ENCODE measurements around the gene CELSR1. TPM values are rescaled to one million over a fixed set of nuclear protein-coding genes. Genes with fewer than 3 reads are reported as not detected.

CELSR1 gene
- total RNA-seq, 1 donor = 1.1 TPM

GRCh38 chr22:46536537-46537224, 739 bp downstream of the CELSR1 start:
- H3K4me3 ChIP-seq (ENCODE audit: low read depth, low read length) = peak overlapping the region; percentile 52
- DNase-seq (ENCODE audit: low read depth) = no peak
- TF ChIP-seq, protein P1, sequence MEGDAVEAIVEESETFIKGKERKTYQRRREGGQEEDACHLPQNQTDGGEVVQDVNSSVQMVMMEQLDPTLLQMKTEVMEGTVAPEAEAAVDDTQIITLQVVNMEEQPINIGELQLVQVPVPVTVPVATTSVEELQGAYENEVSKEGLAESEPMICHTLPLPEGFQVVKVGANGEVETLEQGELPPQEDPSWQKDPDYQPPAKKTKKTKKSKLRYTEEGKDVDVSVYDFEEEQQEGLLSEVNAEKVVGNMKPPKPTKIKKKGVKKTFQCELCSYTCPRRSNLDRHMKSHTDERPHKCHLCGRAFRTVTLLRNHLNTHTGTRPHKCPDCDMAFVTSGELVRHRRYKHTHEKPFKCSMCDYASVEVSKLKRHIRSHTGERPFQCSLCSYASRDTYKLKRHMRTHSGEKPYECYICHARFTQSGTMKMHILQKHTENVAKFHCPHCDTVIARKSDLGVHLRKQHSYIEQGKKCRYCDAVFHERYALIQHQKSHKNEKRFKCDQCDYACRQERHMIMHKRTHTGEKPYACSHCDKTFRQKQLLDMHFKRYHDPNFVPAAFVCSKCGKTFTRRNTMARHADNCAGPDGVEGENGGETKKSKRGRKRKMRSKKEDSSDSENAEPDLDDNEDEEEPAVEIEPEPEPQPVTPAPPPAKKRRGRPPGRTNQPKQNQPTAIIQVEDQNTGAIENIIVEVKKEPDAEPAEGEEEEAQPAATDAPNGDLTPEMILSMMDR (IDR thresholded peaks at IDR 0.05; ENCODE audit: insufficient read depth, low read length) = no peak

GRCh38 chr22:46535876-46536536, 1.4 kb downstream of the CELSR1 start:
- H3K4me3 ChIP-seq (ENCODE audit: low read depth, low read length) = no peak overlapping the region
- DNase-seq (ENCODE audit: low read depth) = no peak

GRCh38 chr22:46534901-46535630, 2.4 kb downstream of the CELSR1 start:
- TF ChIP-seq, protein P1 (IDR thresholded peaks at IDR 0.05; ENCODE audit: insufficient read depth, low read length) = no peak
- DNase-seq (ENCODE audit: low read depth) = no peak
- no peak overlapping the region for H3K4me3 ChIP-seq (ENCODE audit: low read depth, low read length)

More at GRCh38 chr22:46535876-46536536, 1.4 kb downstream of the CELSR1 start:
- TF ChIP-seq, protein P1 (IDR thresholded peaks at IDR 0.05; ENCODE audit: insufficient read depth, low read length) = no peak

DNA sequence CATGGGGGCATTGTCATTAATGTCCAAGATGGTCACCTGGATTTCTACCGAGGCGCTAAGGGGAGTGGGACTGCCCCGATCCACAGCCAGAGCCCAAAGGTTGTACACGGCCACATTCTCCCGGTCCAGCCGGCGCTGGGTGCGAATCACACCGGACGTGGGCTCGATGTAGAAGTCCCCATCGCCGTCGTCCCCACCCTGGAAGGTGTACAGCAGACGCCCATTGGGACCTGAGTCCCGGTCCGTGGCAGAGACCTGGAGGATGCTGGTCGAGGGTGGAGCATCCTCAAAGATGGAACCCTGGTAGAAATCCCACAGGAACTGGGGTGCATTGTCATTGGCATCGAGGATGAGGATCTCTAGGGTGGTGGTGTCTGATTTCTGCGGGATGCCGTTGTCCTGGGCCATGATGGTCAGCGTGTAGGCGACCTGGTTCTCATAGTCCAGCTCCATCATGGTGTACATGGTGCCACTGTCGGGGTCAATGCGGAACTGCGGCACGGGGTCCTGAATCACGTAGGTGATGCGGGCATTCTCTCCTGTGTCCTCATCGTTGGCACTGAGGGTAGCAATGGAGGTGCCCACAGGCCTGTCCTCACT, 3.1 kb downstream of the CELSR1 start:
- DNase-seq (ENCODE audit: low read depth) = no peak
- H3K4me3 ChIP-seq (ENCODE audit: low read depth, low read length) = no peak overlapping the region
- TF ChIP-seq, protein P1 (IDR thresholded peaks at IDR 0.05; ENCODE audit: insufficient read depth, low read length) = no peak

DNA sequence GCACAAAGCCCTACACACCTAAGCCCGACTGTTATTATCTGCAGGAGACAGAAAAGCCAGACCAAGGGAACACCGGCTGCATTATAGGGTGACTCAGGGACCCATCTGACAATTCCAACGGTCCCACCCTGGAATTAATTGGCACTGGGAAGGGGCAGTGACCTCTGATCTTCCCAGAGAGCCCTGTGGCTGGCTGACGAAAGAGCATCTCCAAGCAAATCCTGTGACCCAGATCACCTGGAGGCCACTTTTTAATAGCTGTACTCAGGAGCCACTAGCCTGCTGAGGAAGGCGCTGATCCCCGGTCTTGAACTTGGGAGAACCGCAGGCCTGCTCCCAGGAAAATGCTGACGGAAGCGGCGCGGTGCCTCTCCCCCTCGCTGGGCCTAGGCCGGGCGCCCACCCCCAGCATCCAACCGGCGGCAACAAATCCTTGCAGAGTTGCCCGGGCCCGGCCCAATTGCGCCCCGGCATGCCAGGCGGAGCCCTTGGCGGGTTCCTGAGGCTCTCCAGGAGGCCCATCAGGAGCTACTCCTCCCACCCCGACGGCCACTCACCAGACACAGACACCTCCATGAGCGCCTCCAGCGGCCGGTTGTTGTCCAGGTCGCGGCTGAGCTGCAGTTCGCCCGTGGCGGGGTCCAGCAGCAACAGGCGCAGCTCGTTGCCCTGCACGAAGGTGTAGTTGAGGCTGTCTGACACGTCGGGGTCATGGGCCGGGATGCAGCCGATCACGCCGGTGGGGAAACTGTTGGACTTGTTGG, 4.2 kb downstream of the CELSR1 start:
- TF ChIP-seq, protein P1 (IDR thresholded peaks at IDR 0.05; ENCODE audit: insufficient read depth, low read length) = no peak
- no peak for DNase-seq (ENCODE audit: low read depth)
- H3K4me3 ChIP-seq (ENCODE audit: low read depth, low read length) = no peak overlapping the region

DNA sequence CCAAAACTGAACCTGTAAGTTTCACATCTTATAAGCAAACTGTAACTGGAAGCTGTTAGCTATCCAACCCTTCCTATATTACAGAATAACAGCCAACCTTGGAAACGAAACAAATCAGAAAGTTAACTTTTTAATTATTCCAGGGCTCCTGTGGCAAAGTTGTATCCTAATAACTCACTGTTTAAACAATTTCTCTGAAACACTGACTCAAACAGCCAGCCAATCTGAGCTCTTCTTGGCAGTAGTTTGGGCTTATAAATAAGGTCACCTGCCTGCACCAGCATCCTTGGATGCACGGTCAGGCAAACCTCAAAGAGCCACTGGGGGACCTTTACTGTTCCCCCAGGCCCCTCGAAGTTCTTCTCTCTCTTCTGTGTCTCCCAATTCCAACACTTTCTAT, 5.0 kb downstream of the CELSR1 start:
- no peak for DNase-seq (ENCODE audit: low read depth)
- TF ChIP-seq, protein P1 (IDR thresholded peaks at IDR 0.05; ENCODE audit: insufficient read depth, low read length) = no peak
- H3K4me3 ChIP-seq (ENCODE audit: low read depth, low read length) = no peak overlapping the region
